H9 (cell line): ENCODE measurements around the gene CYB5A. TPM values are rescaled to one million over a fixed set of nuclear protein-coding genes. Genes with fewer than 3 reads are reported as not detected.

Source experiments
- DNase-seq: peaks from one replicate; pipeline ENCODE4 v3.0.0-alpha.2; 2017
- H2AFZ ChIP-seq: one replicate; pipeline ENCODE4 v1.6.1; 2013; ENCODE audit warnings: mild to moderate bottlenecking, low read length, control low read depth, moderate library complexity
- H2AK5ac ChIP-seq: 2 replicates; pipeline ENCODE4 v1.6.1; 2013; ENCODE audit warnings: low read length, control low read depth, mixed read lengths; ENCODE audit not compliant: insufficient read length
- H2BK120ac ChIP-seq: one replicate; pipeline ENCODE4 v1.6.1; 2013; ENCODE audit warnings: low read depth, mild to moderate bottlenecking, low read length, control low read depth, inconsistent platforms; ENCODE audit not compliant: poor library complexity, severe bottlenecking
- H2BK12ac ChIP-seq: 2 replicates; pipeline ENCODE4 v1.6.1; 2013; ENCODE audit warnings: low read length, control low read depth, mixed read lengths, low read depth; ENCODE audit not compliant: insufficient read length
- H2BK15ac ChIP-seq: 2 replicates; pipeline ENCODE4 v1.6.1; 2013; ENCODE audit warnings: low read depth, low read length, control low read depth
- H2BK20ac ChIP-seq: one replicate; pipeline ENCODE4 v1.6.1; 2013; ENCODE audit warnings: low read depth, mild to moderate bottlenecking, low read length, control low read depth, inconsistent platforms; ENCODE audit not compliant: poor library complexity, severe bottlenecking
- H2BK5ac ChIP-seq: 2 replicates; pipeline ENCODE4 v1.6.1; 2013; ENCODE audit warnings: low read length, control low read depth, mixed read lengths; ENCODE audit not compliant: insufficient read length
- H3K14ac ChIP-seq: 2 replicates; pipeline ENCODE4 v1.6.1; 2013; ENCODE audit warnings: low read length, control low read depth; ENCODE audit not compliant: insufficient read depth
- H3K18ac ChIP-seq: 2 replicates; pipeline ENCODE4 v1.6.1; 2013; ENCODE audit warnings: low read depth, mild to moderate bottlenecking, mixed read lengths, low read length, control low read depth; ENCODE audit not compliant: insufficient read length
- H3K23ac ChIP-seq: 2 replicates; pipeline ENCODE4 v1.6.1; 2013; ENCODE audit warnings: low read length, control low read depth, mixed read lengths, low read depth; ENCODE audit not compliant: insufficient read length
- H3K23me2 ChIP-seq: 2 replicates; pipeline ENCODE4 v1.6.1; 2013; ENCODE audit warnings: low read depth, mild to moderate bottlenecking, mixed read lengths, low read length, control low read depth; ENCODE audit not compliant: insufficient read length, poor library complexity, severe bottlenecking
- H3K27ac ChIP-seq: 2 replicates; pipeline ENCODE4 v1.5.1; 2013; ENCODE audit warnings: low read length, control low read depth, mixed read lengths, low read depth; ENCODE audit not compliant: insufficient read length
- H3K27me3 ChIP-seq: 2 replicates; pipeline ENCODE4 v1.6.1; 2013; ENCODE audit warnings: low read length, control low read depth, inconsistent platforms; ENCODE audit not compliant: insufficient read depth
- H3K4ac ChIP-seq: 2 replicates; pipeline ENCODE4 v1.6.1; 2013; ENCODE audit warnings: low read depth, mild to moderate bottlenecking, control low read depth, inconsistent platforms, low read length, moderate library complexity
- H3K4me1 ChIP-seq: 2 replicates; pipeline ENCODE4 v1.6.1; 2013; ENCODE audit warnings: low read length, control low read depth, inconsistent platforms; ENCODE audit not compliant: insufficient read depth
- H3K4me2 ChIP-seq: 2 replicates; pipeline ENCODE4 v1.6.1; 2013; ENCODE audit warnings: low read length, control low read depth, mixed read lengths; ENCODE audit not compliant: insufficient read length, insufficient read depth
- H3K56ac ChIP-seq: 2 replicates; pipeline ENCODE4 v1.6.1; 2013; ENCODE audit warnings: low read depth, mild to moderate bottlenecking, mixed read lengths, low read length, control low read depth; ENCODE audit not compliant: insufficient read length
- H3K79me1 ChIP-seq: 2 replicates; pipeline ENCODE4 v1.6.1; 2013; ENCODE audit warnings: low read depth, mild to moderate bottlenecking, moderate library complexity, low read length, control low read depth, inconsistent platforms; ENCODE audit not compliant: insufficient read depth, poor library complexity, severe bottlenecking
- H3K79me2 ChIP-seq: 2 replicates; pipeline ENCODE4 v1.6.1; 2013; ENCODE audit warnings: low read length, control low read depth, inconsistent platforms; ENCODE audit not compliant: insufficient read depth
- H3K9ac ChIP-seq: 2 replicates; pipeline ENCODE4 v1.6.1; 2013; ENCODE audit warnings: low read length, control low read depth, mixed read lengths; ENCODE audit not compliant: insufficient read length; ENCODE audit errors: extremely low read depth
- H3K9me3 ChIP-seq: one replicate; pipeline ENCODE4 v1.6.1; 2013; ENCODE audit warnings: low read depth, low read length, inconsistent platforms; ENCODE audit not compliant: control insufficient read depth
- H3T11ph ChIP-seq: one replicate; pipeline ENCODE4 v1.6.1; 2013; ENCODE audit warnings: mild to moderate bottlenecking, low read length, control low read depth, inconsistent platforms
- H4K20me1 ChIP-seq: one replicate; pipeline ENCODE4 v1.6.1; 2013; ENCODE audit not compliant: control insufficient read depth, insufficient read length, insufficient read depth
- H4K5ac ChIP-seq: 2 replicates; pipeline ENCODE4 v1.6.1; 2013; ENCODE audit warnings: low read depth, mild to moderate bottlenecking, mixed read lengths, low read length, control low read depth; ENCODE audit not compliant: insufficient read length
- H4K8ac ChIP-seq: replicated peaks from 2 replicates; pipeline ENCODE4 v1.6.1; 2013; ENCODE audit warnings: low read length, control low read depth, mixed read lengths, low read depth; ENCODE audit not compliant: insufficient read length
- H4K91ac ChIP-seq: 2 replicates; pipeline ENCODE4 v1.6.1; 2013; ENCODE audit warnings: low read depth, mild to moderate bottlenecking, moderate library complexity, mixed read lengths, low read length, control low read depth; ENCODE audit not compliant: insufficient read length
- H3K27ac Mint-ChIP-seq, 3 experiments: 2 replicates in 2 of 3; 3 replicates in 1 of 3; pipeline ENCODE4 v1.8.0; 2020 to 2021; ENCODE audit warnings: mixed read lengths in 3 of 3, mild to moderate bottlenecking in 1 of 3, moderate library complexity in 1 of 3
- H3K27me3 Mint-ChIP-seq: 2 replicates; pipeline ENCODE4 v1.8.0; 2021; ENCODE audit warnings: low read depth, mild to moderate bottlenecking, moderate library complexity, mixed read lengths
- H3K36me3 Mint-ChIP-seq, 3 experiments: 2 replicates in 2 of 3; 3 replicates in 1 of 3; pipeline ENCODE4 v1.8.0; 2020 to 2021; ENCODE audit warnings: low read depth in 3 of 3, mixed read lengths in 3 of 3; ENCODE audit not compliant: insufficient read depth in 1 of 3
- H3K4me1 Mint-ChIP-seq, 2 experiments: 2 replicates each; pipeline ENCODE4 v1.8.0; 2020; ENCODE audit warnings: mixed read lengths in 2 of 2
- H3K4me3 Mint-ChIP-seq, 2 experiments: 2 replicates in 1 of 2; 3 replicates in 1 of 2; pipeline ENCODE4 v1.8.0; 2020 to 2021; ENCODE audit warnings: mild to moderate bottlenecking in 2 of 2, mixed read lengths in 2 of 2, moderate library complexity in 1 of 2
- H3K9me3 Mint-ChIP-seq, 2 experiments: 2 replicates in 1 of 2; 3 replicates in 1 of 2; pipeline ENCODE4 v1.8.0; 2020; ENCODE audit warnings: mild to moderate bottlenecking in 2 of 2, mixed read lengths in 2 of 2, moderate library complexity in 1 of 2
- CTCF ChIP-seq: fragments of 200-600 bp; sonication (generic); conservative IDR thresholded peaks from 3 replicates; pipeline ENCODE4 v1.8.0; 2021; ENCODE audit warnings: antibody characterized with exemption, mild to moderate bottlenecking
- WGBS: extraction: QIAGEN DNeasy Blood & Tissue Kit; methylation state at CpG from one replicate; pipeline ENCODE4 v1.1.7; 2013; ENCODE audit warnings: missing lambda C conversion rate, low lambda C conversion rate, mixed read lengths; ENCODE audit not compliant: insufficient read length; ENCODE audit errors: extremely low coverage; 5-methylcytosine and 5-hydroxymethylcytosine counted together
- total RNA-seq: library from RNA; stranded (reverse); gene quantifications from 2 replicates; pipeline ENCODE4 v1.2.1, GENCODE V29; 2021

CYB5A gene
- total RNA-seq, 1 experiment from 2014 or later = 93.2 TPM

DNA sequence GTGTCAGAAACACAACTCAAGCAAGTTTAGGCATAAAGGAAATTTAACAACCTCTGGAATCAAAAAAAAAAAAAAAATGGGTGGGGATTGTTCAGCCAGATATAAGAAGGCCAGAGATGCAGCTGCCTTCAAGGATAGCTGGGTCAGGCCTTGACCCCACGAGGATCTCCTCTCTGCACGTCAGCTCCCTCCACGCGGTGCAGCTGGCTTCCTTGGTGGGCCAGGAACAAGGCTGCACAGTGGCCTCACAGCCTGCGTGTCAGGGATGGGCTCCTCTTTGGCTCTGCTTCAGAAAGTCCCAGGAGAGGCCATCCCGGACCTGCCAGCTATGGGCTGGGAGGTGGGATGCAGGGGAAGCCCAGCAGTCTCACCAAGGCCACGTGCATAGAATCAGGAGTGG is 88.0 kb downstream of the CYB5A start:
- Histone ChIP-seq H3K9ac (no peak overlapping the region), H3T11ph (no peak overlapping the region), H3K9me3 (no peaks in the 10 kb centered on the region), H3K4me1 (no peaks in the 10 kb centered on the region), H4K20me1 (no peaks in the 10 kb centered on the region), H2BK120ac (no peak overlapping the region), H2BK20ac (no peak overlapping the region), H4K91ac (no peak overlapping the region), H2BK15ac (no peak overlapping the region), H3K14ac (no peak overlapping the region), H2BK12ac (no peak overlapping the region), H3K23me2 (no peaks in the 10 kb centered on the region), H3K4me2 (no peak overlapping the region), H2AFZ (no peak overlapping the region), H2AK5ac (no peak overlapping the region), H2BK5ac (no peak overlapping the region), H3K79me1 (no peaks in the 10 kb centered on the region), H3K79me2 (no peaks in the 10 kb centered on the region), H4K5ac (no peak overlapping the region), H4K8ac (no peak overlapping the region), H3K27ac (no peak overlapping the region), H3K23ac (no peak overlapping the region), H3K18ac (no peak overlapping the region), H3K4ac (no peak overlapping the region), H3K27me3 (no peaks in the 10 kb centered on the region), H3K56ac (no peak overlapping the region)
- WGBS = no CpG with 5 or more reads among the region's 7 CpGs
- no peak for TF ChIP-seq CTCF
- Mint-ChIP-seq H3K4me1 (no peaks in the 10 kb centered on the region), H3K4me3 (no peak overlapping the region), H3K27ac (no peak overlapping the region), H3K36me3 (peaks cover 0 to 5% (median 5%) of the 10 kb centered on the region in 3 experiments; a peak in 3 of 7 replicates), H3K27me3 (no peaks in the 10 kb centered on the region; the same call in 1 of the 2 replicates), H3K9me3 (peaks cover 11 to 12% of the 10 kb centered on the region in 2 experiments)
- DNase-seq = no peak

Other genes starting within 250 kb of the CYB5A start
- gene FBXO15, start 144.1 kb downstream of the CYB5A start, total RNA-seq = 0.39 and 0.48 TPM in 2 replicates
- gene TIMM21, start 143.4 kb downstream of the CYB5A start, total RNA-seq = 46.0 and 51.0 TPM in 2 replicates
- gene C18orf63, start 23.9 kb upstream of the CYB5A start, total RNA-seq = not detected in 2 replicates
- gene DIPK1C, start 165.3 kb upstream of the CYB5A start, total RNA-seq = not detected in 2 replicates
- 212 and 214 TPM in 2 replicates for gene CNDP2, start 204.4 kb upstream of the CYB5A start, total RNA-seq
- gene CNDP1, start 242.5 kb upstream of the CYB5A start, total RNA-seq = 0.29 TPM in 1 of 2 replicates, not detected in the other